H54 (cell line): ENCODE data around the gene CLDN18.

ENCODE experiments used
- DNase-seq: peaks from one replicate; pipeline ENCODE4 v3.0.0; 2011; ENCODE audit warnings: low spot score, mixed read lengths; ENCODE audit not compliant: insufficient read length
- FAIRE-seq: peaks from 3 replicates; lab custom pipeline; 2011; peaks lifted over from hg19 to GRCh38; lab: Jason Lieb, UNC
- POLR2A ChIP-seq: IDR thresholded peaks from 2 replicates; pipeline ENCODE4 v1.6.1; 2011; ENCODE audit warnings: low read depth, mild to moderate bottlenecking, low read length

The CLDN18 gene

DNA sequence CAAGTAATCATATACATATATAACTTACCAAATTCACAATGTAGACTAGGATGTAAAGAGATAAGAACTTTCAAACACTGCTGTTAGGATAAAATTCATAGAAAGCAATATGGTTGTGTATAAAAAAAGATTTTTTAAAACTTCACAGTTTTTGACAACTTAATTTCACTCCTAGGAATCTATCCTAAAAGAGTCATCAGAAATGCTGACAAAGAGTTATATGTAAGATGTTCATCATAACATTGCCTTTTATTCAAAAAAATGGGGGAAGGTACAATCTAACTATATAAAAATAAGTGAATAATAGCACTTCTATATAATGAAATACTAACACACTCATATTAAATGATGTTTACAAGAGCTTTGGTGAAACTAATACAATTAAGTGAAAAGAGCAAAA lies 4.3 kb upstream of the CLDN18 start:
- FAIRE-seq: no peak
- DNase-seq: no peak
- TF ChIP-seq POLR2A: no peak

DNA sequence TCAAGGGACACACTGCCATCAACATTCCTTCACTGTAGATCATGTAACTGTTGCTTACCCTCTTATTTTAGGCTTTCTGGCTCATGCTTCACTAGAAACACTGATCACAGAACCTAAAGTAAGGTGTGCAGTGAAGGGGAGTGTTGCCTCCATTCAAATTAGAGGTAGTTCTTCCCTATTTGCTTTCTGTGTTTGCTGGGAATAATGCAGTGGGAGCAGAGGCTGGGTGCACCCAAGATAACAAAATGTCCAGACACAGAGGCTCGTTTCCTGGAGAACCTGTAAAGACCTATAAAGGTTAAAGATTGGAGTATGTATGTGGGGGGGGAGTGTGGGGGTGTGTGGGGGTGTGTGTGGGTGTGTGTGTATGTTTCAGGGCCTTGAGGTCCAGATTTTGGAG lies 2.1 kb upstream of the CLDN18 start:
- TF ChIP-seq POLR2A: no peak
- DNase-seq: no peak
- FAIRE-seq: no peak

DNA sequence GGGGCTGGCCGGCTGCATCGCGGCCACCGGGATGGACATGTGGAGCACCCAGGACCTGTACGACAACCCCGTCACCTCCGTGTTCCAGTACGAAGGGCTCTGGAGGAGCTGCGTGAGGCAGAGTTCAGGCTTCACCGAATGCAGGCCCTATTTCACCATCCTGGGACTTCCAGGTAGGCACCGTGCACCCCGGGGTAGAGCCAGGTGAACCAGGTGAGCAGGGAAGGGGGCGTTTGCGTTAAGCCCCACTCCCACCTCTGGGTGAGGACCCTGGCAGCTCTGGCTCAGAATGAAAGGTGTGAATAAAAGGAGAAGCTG lies 267 bp downstream of the CLDN18 start:
- DNase-seq: no peak
- TF ChIP-seq POLR2A: no peak
- FAIRE-seq: no peak

DNA sequence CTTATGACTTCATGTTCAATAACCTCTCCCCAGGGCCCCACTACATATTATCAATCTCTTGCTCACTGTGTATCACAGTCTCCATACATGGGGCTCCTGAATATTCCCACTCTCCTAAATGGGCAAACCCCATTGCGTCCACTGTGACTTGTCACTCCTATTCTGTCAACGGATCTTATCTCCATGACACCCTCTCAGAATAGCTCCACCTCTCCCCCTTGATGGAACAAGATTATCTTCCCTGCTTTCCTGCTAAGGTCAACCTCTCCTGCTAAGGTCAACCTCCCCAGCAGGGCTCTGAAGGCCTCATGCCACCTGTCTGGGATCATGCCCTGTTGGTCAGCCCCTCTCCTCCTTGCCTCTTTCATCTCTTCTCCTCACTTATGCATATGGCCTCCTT lies 1.8 kb downstream of the CLDN18 start:
- TF ChIP-seq POLR2A: no peak
- no peak for FAIRE-seq
- no peak for DNase-seq

DNA sequence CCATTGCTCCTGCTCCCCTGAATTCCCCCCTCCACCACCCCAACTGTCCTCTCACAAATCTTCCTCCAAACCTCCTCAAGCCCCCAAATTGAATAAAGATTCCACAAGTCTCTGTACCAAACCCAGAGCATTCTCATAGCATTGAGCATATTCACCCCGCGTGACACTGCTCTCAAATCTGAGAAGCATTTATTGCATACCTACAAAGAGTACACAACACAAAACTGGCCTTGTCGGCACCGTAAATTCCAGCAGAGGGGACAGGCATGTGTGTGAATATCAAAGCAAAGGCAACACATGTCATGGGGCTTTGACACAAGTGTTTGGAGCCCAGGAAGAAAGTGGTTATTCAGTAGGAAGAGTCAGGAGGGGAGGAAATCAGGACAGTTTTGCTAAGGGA lies 2.6 kb downstream of the CLDN18 start:
- no peak for DNase-seq
- FAIRE-seq: no peak
- no peak for TF ChIP-seq POLR2A

DNA sequence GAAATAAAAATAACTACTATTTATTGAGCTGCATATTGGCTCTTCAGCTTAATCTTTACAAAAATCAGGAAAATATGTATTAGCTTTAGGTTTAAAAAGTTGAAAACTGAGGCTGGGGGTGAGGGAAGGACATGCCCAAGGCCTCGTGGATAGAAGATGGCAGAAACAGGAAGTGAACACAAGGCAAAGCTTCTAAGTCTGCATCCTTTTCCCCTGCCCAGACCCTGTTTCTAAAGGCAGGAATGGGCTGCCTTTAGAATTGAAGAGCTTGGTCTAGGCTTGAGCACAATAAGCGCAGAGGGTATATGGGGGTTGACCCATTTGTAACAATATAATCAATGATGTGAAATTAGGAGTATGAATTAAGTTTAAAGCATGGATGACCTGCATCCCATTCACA lies 6.1 kb downstream of the CLDN18 start:
- no peak for DNase-seq
- FAIRE-seq: no peak
- no peak for TF ChIP-seq POLR2A

DNA sequence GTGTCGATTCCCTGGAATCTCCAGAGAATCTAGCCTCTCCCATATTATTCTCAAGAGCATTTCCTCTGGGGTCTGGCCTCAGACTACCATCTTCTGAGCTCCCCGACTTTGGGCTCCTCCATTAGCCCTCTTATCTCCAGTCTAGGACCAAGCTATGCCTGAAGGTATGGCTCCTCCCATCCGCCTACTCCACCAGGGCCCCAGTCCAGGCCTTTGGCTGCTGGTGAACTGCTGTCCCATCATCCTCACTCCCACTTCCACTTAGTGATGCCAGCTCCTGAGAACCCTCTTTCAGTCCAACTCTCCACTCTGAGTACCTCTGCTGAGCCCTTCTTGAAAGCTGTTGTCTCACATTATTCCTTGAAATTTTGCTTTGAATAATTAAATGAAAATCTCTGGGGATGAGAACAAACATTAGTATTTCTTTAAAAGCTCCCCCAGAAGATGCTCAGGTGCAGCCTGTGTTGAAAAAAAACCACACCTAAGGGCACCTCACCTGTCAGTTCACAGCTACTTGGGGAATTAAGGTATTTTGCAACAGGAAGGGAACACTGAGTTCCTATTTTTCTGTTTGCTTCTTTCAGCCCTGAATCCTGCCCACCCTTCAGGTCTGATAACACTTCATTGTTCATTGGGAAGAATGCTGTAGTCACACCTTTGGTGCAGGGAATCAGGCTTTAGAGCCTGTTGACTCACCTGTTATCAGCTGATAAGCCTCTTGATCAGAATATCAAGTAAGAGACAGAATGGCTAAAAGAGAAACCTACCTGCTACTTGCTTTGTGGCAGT lies 9.5 kb downstream of the CLDN18 start:
- no peak for TF ChIP-seq POLR2A
- FAIRE-seq: no peak
- DNase-seq: no peak

DNA sequence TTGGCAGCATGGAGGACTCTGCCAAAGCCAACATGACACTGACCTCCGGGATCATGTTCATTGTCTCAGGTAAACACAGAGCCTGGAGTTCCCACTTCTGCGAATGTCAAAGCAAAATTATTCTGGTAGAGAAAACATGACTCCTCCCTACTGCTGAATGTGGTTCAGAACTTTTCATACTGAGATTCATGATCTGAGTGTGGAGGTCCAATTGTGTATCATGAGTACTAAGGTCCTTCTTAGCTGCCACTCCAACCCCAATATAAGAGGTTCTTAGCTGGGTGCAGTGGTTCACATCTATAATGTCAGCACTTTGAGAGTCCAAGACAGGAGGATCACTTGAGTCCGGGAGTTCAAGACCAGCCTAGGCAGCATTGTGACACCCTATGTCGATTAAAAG lies 13.8 kb downstream of the CLDN18 start:
- no peak for FAIRE-seq
- DNase-seq: no peak
- no peak for TF ChIP-seq POLR2A

DNA sequence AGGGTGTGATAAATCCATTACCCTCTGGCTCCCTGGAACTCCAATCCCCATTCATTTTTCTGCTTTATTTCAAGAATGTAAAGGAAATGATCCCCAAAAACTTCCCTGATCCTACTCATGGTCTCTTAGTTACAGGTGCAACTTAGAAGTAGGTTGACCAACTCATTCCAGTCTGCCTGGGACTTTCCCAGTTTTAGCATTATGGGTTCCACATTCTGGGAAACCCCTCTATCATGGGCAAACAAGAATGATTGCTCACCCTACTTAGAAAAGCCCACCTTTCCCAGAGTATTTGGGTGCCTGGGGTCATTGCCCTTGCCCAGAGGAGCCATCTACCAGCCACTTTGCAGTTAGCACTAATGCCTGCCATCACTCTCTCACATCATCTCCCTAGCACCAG lies 15.6 kb downstream of the CLDN18 start:
- no peak for TF ChIP-seq POLR2A
- FAIRE-seq (no peak), DNase-seq (no peak)

DNA sequence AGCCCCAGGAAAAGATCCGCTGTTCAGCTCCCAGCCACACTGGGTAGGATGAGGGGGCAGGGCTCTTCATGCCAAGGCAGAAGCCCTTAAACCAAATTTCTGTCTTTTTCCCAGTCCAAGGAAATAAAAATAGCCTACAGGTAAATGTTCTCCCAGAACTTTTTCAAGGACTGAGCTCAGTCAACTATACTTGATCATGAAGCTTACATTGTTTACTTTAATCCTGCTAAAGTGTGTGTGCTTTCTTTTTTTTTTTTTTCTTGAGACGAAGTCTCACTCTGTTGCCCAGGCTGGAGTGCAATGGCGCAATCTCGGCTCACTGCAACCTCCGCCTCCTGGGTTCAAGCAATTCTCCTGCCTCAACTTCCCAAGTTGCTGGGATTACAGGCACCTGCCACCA lies 17.9 kb downstream of the CLDN18 start:
- FAIRE-seq (no peak), DNase-seq (no peak)
- TF ChIP-seq POLR2A: no peak

DNA sequence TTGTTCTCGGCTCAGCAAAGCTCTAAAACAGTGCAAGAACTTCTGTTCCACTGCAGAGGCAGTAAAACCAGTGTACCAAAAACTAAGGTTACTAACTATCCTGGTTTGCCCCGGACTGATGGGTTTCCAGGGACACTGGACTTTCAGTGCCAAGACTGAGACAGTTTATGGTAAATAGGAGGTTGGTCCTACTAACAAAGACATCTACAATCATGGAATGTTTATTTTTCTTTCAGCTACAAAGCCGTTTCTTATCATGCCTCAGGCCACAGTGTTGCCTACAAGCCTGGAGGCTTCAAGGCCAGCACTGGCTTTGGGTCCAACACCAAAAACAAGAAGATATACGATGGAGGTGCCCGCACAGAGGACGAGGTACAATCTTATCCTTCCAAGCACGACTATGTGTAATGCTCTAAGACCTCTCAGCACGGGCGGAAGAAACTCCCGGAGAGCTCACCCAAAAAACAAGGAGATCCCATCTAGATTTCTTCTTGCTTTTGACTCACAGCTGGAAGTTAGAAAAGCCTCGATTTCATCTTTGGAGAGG lies 20.8 kb downstream of the CLDN18 start:
- FAIRE-seq: no peak
- no peak for TF ChIP-seq POLR2A

DNA sequence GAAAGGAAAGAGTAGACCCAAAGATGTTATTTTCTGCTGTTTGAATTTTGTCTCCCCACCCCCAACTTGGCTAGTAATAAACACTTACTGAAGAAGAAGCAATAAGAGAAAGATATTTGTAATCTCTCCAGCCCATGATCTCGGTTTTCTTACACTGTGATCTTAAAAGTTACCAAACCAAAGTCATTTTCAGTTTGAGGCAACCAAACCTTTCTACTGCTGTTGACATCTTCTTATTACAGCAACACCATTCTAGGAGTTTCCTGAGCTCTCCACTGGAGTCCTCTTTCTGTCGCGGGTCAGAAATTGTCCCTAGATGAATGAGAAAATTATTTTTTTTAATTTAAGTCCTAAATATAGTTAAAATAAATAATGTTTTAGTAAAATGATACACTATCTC lies 21.6 kb downstream of the CLDN18 start:
- TF ChIP-seq POLR2A: no peak
- FAIRE-seq: no peak

More for the DNA sequence above, 20.8 kb downstream of the CLDN18 start:
- DNase-seq: no peak

DNA sequence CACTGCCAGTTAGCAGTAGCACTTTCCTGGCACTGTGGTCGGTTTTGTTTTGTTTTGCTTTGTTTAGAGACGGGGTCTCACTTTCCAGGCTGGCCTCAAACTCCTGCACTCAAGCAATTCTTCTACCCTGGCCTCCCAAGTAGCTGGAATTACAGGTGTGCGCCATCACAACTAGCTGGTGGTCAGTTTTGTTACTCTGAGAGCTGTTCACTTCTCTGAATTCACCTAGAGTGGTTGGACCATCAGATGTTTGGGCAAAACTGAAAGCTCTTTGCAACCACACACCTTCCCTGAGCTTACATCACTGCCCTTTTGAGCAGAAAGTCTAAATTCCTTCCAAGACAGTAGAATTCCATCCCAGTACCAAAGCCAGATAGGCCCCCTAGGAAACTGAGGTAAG lies 22.6 kb downstream of the CLDN18 start:
- DNase-seq (no peak), FAIRE-seq (no peak)
- TF ChIP-seq POLR2A: no peak

More for the DNA sequence above, 21.6 kb downstream of the CLDN18 start:
- DNase-seq: no peak

DNA sequence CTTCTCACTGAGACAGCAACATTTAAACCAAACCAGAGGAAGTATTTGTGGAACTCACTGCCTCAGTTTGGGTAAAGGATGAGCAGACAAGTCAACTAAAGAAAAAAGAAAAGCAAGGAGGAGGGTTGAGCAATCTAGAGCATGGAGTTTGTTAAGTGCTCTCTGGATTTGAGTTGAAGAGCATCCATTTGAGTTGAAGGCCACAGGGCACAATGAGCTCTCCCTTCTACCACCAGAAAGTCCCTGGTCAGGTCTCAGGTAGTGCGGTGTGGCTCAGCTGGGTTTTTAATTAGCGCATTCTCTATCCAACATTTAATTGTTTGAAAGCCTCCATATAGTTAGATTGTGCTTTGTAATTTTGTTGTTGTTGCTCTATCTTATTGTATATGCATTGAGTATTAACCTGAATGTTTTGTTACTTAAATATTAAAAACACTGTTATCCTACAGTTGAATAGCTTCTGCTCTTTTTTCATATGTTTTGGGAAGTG lies 23.3 kb downstream of the CLDN18 start:
- DNase-seq (no peak), FAIRE-seq (no peak)
- TF ChIP-seq POLR2A: no peak

DNA sequence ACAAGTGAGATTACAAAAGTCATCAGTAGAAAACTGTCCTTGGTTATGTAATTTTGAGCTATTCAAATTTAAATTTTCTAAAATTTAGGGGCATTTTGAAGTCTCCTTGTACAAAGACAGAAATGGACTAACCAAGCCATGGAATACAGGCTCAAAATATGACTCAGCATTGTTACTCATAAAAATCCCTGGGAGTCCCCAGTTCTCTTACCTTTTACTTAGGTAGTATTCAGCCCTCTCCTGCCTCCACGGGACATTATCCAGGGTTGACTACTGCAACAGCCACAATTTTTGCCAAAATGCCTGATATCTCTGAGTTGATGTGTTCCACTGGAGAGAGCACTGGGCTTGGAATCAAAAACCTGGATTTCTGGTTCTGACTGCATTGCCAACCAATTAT lies 25.0 kb downstream of the CLDN18 start:
- FAIRE-seq (no peak), DNase-seq (no peak)
- no peak for TF ChIP-seq POLR2A
